ENCODE measurements around the gene PEAR1. TPM values are rescaled to one million over a fixed set of nuclear protein-coding genes. Genes with fewer than 3 reads are reported as not detected.
"Not testable (repeated sequence)": the region's sequence is repeated elsewhere in the genome, so short reads cannot be mapped to it uniquely, and the experiment has no call there.

Gene PEAR1
- total RNA-seq, 3 donors from 2014 or later = 2.3 to 7.2 (median 4.6) TPM

DNA sequence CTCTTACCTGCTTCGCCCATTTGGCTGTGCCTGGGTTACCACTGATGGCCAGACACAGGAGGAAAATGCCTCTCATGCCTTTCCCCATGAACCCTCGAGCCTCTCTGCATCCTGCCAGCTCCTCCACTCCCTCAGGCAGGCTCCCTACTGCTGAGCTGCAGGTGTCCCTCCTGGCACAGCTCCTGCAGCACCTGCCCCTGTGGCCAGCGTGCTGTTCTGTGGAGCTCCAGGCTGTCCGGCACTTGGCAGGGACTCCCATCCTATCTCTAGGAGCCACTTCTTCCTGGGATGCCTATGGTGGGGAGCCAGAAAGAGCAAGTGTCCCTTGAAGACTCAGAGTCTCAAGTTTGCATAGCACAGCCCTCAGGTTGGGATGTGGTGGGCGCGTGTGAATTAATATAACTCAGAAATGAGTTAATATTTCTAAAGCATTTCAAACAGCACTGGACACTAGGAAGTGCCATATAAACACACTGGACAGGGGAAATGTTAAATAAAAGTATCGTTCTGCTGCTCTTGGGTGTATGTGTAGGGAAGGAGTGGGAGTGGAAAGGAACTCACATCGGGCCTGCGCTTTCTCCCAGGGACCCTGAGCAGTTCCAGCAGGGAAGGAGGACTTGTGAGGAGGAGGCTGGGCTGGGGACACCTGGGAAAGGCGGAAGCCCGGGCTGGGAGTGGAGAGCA, 29.6 kb downstream of the PEAR1 start:
- ATAC-seq (no peak), DNase-seq (no peak)
- TF ChIP-seq, protein P1, sequence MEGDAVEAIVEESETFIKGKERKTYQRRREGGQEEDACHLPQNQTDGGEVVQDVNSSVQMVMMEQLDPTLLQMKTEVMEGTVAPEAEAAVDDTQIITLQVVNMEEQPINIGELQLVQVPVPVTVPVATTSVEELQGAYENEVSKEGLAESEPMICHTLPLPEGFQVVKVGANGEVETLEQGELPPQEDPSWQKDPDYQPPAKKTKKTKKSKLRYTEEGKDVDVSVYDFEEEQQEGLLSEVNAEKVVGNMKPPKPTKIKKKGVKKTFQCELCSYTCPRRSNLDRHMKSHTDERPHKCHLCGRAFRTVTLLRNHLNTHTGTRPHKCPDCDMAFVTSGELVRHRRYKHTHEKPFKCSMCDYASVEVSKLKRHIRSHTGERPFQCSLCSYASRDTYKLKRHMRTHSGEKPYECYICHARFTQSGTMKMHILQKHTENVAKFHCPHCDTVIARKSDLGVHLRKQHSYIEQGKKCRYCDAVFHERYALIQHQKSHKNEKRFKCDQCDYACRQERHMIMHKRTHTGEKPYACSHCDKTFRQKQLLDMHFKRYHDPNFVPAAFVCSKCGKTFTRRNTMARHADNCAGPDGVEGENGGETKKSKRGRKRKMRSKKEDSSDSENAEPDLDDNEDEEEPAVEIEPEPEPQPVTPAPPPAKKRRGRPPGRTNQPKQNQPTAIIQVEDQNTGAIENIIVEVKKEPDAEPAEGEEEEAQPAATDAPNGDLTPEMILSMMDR (IDR thresholded peaks at IDR 0.05) = no peak
- H3K4me3 ChIP-seq = no peak overlapping the region
- H3K4me1 ChIP-seq (ENCODE audit: low read depth) = peaks cover 24% of the 10 kb centered on the region
- no peaks in the 10 kb centered on the region for H3K9me3 ChIP-seq
- intact Hi-C loops (cut with DNase I, micrococcal nuclease) = no loop called here
- no peaks in the 10 kb centered on the region for H3K36me3 ChIP-seq (ENCODE audit: low read depth)

DNA sequence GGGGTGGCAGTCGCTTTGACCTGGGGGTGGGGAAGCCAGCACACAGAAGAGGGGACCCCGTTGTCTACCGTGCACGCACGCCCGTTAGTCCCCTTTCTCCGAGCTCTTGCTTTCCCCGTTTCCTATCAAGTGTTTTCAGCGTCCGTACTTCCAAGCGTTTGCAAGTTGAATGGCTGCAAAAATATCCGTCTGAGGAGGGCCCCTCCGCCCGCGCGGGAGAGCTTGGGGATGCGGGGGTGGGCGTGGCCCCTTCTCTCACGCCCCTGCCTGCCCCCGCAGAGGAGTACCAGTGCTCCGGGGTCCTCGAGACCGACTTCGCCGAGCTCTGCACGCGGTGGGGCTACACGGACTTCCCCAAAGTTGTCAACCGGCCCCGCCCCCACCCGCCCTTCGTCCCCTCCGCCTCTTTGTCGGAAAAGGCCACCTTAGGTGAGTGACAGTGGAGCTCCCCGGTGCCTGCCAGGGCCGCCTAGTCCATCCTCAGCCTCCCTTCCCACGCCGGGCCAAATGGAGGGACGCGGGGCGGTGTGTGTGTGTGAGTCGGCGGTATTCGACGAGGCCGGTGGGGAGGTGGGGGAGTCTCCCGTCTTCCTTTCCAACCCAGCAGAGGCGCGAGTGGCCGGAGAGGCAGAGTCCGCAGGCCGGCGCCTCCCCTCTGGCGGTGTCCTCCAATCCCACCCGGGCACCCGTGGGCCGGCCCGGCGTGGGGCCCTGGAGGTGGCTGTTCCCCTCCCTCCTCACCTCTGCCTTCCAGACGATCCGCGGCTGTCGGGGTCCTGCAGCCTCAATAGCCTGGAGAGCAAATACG, 30.4 kb downstream of the PEAR1 start:
- Histone ChIP-seq H3K36me3 (ENCODE audit: low read depth) (no peaks in the 10 kb centered on the region), H3K4me1 (ENCODE audit: low read depth) (peaks cover 24% of the 10 kb centered on the region), H3K4me3 (no peak overlapping the region), H3K9me3 (no peaks in the 10 kb centered on the region)
- DNase-seq = no peak
- no peak for ATAC-seq
- intact Hi-C loops (cut with DNase I, micrococcal nuclease) = no loop called here
- TF ChIP-seq, protein P1 (IDR thresholded peaks at IDR 0.05) = no peak

DNA sequence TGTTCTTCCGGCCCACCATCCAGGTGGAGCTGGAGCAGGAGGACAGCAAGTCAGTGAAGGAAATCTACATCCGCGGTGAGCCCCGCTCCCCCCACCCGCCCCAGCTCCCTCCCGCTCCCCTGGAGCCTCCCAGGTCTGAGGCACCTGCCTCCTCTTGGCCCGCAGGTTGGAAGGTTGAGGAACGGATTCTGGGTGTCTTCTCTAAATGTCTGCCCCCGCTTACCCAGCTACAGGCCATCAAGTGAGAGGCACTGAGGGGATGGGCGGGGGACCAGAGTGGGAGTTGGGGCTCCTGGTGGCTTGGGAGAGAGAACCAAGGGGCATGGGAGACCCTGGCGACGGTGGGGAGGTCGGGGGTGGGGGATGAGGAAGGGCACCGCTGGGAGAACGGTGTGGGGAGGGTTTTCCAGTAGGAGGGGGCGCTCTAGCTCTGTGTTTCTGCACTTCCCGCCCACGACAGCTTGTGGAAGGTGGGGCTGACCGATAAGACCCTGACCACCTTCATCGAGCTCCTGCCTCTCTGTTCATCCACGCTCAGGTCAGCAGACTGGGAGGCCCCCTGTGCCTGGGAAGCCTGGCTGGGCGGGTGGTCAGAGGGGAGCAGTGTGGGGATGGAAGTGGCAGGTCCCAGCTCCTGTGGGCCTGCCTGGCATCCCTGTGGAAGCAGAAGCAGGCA, 31.1 kb downstream of the PEAR1 start:
- Histone ChIP-seq H3K4me1 (ENCODE audit: low read depth) (peaks cover 24% of the 10 kb centered on the region), H3K36me3 (ENCODE audit: low read depth) (no peaks in the 10 kb centered on the region), H3K9me3 (no peaks in the 10 kb centered on the region), H3K4me3 (no peak overlapping the region)
- TF ChIP-seq, protein P1 (IDR thresholded peaks at IDR 0.05) = no peak
- intact Hi-C loops (cut with DNase I, micrococcal nuclease) = no loop called here
- DNase-seq (no peak), ATAC-seq (no peak)

DNA sequence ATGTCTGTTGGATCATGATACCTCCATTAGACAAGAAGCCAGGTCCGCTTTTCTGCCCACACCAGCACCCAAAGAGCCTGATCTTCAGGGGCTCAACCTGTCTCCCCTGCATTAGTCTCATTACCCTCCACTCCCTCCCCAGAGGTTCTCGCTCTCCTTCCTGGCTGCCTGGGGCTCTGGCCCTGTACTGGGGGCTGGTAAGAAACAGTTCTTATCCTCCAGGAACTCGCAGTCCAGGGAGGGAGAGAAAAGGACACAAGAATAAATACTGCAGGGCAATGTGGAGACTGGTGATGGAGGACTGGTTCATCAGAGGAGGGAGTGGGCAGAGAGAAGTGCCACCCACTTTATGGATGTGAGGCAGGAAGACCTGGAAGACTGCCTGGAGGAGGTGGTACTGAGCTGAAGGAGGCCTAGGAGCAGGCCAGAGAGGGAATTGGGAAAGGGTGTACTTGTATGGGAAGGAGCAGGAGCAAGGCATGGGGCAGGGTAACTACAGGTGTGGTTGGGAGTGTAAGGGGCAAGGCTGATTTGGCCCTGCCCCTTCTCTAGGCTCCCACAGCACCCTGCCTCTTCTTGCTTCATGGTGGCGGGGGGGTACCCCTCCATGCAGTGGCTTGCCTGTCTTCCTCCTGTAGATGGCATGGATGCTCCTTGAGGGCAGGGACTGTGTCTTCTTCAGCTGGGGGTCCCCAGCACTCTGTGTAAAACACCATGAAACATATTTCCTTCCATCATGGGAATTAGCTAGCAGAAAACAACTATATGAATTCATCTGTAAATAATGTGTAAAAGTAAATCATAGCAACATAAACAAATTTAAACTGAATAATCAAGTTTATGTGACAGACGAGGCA, 31.9 kb downstream of the PEAR1 start:
- H3K9me3 ChIP-seq = no peaks in the 10 kb centered on the region
- H3K4me1 ChIP-seq (ENCODE audit: low read depth) = peaks cover 21% of the 10 kb centered on the region
- no peak overlapping the region for H3K4me3 ChIP-seq
- TF ChIP-seq, protein P1 (IDR thresholded peaks at IDR 0.05) = no peak
- ATAC-seq (no peak), DNase-seq (no peak)
- H3K36me3 ChIP-seq (ENCODE audit: low read depth) = no peaks in the 10 kb centered on the region
- intact Hi-C loops (cut with DNase I, micrococcal nuclease) = no loop called here

DNA sequence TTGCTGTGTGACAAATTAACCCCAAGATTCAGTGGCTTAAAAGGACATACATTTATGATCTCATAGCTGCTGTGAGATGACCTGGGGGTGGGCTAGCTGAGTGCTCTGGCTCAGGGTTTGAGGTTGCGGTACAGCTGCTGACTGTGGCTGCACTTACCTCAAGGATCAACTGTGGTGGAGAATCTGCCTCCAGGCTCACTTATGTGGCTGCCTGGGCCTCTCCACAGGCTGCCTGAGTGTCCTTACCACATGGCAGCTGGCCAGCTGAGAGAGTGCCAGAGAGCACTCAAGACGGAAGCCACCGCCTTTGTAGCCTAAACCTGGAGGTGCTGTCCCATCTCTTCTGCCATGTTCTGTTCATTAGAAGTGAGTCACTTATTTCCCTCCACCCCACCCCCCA, 32.7 kb downstream of the PEAR1 start:
- TF ChIP-seq, protein P1 (IDR thresholded peaks at IDR 0.05) = no peak
- intact Hi-C loops (cut with DNase I, micrococcal nuclease) = no loop called here
- no peaks in the 10 kb centered on the region for H3K36me3 ChIP-seq (ENCODE audit: low read depth)
- H3K4me3 ChIP-seq = no peak overlapping the region
- no peaks in the 10 kb centered on the region for H3K9me3 ChIP-seq
- peaks cover 20% of the 10 kb centered on the region for H3K4me1 ChIP-seq (ENCODE audit: low read depth)
- peak; percentile 55 for ATAC-seq
- DNase-seq = peak in 2 of 3 donors; percentile 75 to 81

DNA sequence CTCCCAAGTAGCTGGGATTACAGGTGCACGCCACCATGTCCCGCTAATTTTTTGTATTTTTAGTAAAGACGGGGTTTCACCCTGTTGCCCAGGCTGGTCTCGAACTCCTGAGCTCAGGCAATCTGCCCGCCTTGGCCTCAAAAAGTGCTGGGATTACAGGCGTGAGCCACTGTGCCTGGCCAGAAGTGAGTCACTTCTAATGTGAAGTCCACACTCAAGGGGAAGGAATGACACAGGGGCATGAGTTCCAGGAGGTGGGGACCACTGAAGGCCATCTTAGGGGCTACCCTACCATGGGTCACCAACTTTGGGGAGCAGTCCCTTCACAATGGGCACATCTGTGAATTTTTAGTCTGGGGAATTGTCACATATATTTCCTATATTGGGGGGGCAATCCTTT, 33.2 kb downstream of the PEAR1 start:
- H3K4me3 ChIP-seq; H3K9me3 ChIP-seq; intact Hi-C loops (cut with DNase I, micrococcal nuclease); H3K36me3 ChIP-seq (ENCODE audit: low read depth); ATAC-seq: not testable (repeated sequence)
- peak in 1 of 3 donors; percentile 6 for DNase-seq
- H3K4me1 ChIP-seq (ENCODE audit: low read depth) = peaks cover 20% of the 10 kb centered on the region

Data from mucosa of descending colon (tissue), 3 donors.